Measurements from ENCODE around the gene PRR9. TPM values are rescaled to one million over a fixed set of nuclear protein-coding genes. Genes with fewer than 3 reads are reported as not detected.

PRR9 gene
- total RNA-seq, 2 donors from 2014 or later: not detected

DNA sequence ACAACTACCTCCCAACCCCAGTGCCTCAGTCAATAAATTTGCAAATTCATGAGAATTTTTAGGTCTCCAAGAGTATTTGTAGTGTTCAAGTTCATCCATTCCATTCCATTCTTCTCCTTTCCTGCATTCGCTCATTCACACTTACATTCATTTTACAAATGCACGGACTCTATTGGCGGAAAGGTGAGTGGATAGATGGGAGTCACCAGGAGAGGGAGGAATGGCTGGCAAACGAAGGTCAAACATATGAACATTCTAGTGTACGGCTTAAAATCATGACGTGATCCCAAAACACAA is 44.6 kb downstream of the PRR9 start:
- H3K36me3 ChIP-seq: no peaks in the 10 kb centered on the region
- H3K4me1 ChIP-seq: no peaks in the 10 kb centered on the region
- DNase-seq: no peak
- TF ChIP-seq, protein P1, sequence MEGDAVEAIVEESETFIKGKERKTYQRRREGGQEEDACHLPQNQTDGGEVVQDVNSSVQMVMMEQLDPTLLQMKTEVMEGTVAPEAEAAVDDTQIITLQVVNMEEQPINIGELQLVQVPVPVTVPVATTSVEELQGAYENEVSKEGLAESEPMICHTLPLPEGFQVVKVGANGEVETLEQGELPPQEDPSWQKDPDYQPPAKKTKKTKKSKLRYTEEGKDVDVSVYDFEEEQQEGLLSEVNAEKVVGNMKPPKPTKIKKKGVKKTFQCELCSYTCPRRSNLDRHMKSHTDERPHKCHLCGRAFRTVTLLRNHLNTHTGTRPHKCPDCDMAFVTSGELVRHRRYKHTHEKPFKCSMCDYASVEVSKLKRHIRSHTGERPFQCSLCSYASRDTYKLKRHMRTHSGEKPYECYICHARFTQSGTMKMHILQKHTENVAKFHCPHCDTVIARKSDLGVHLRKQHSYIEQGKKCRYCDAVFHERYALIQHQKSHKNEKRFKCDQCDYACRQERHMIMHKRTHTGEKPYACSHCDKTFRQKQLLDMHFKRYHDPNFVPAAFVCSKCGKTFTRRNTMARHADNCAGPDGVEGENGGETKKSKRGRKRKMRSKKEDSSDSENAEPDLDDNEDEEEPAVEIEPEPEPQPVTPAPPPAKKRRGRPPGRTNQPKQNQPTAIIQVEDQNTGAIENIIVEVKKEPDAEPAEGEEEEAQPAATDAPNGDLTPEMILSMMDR (IDR thresholded peaks at IDR 0.05): no peak
- no peak overlapping the region for H3K9ac ChIP-seq (ENCODE audit: low read depth in 2 of 2, low read length in 2 of 2)
- H3K27me3 ChIP-seq: peaks cover 32% of the 10 kb centered on the region
- no peak overlapping the region for H3K27ac ChIP-seq
- H3K9me3 ChIP-seq: no peaks in the 10 kb centered on the region
- intact Hi-C loops (cut with DNase I): no loop called here
- H3K4me3 ChIP-seq: no peak overlapping the region

DNA sequence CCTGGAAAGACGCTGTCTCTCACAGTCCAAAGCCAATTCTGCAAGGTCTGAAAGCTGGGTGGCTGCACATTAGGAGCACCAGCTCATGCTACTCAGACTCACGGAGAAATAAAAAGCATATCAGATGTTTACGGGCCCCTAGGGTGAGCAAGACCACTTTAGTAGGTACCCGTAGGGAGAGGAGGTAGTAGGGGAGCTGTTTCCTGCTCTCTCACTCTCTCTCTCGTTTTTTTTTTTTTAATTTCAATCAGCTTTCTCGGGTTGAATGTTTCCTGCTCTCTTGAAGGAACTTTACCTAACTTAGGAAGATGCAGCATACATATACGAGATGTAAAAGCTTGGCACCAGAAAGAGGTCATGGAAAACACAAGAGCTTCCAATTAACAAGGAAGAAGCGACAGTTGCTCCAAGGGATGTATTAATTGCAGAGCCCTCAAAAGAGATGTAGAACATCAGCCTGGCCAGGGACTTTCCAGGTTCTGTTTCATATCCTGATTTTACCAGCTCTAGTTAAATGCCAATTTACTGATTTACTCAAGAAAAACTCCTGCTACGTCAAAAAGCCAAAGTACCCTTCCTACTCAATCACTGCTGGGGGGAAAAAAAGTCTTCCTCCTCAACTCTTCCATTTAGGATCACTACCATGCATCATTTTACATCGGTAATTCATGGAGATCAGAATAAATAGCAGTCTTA is 45.2 kb downstream of the PRR9 start:
- TF ChIP-seq, protein P1 (IDR thresholded peaks at IDR 0.05): no peak
- Histone ChIP-seq H3K27ac (no peak overlapping the region), H3K36me3 (no peaks in the 10 kb centered on the region), H3K27me3 (peaks cover 35% of the 10 kb centered on the region), H3K4me3 (no peak overlapping the region), H3K9ac (ENCODE audit: low read depth in 2 of 2, low read length in 2 of 2) (no peak overlapping the region), H3K9me3 (no peaks in the 10 kb centered on the region), H3K4me1 (no peaks in the 10 kb centered on the region)
- intact Hi-C loops (cut with DNase I): no loop called here
- DNase-seq: no peak

DNA sequence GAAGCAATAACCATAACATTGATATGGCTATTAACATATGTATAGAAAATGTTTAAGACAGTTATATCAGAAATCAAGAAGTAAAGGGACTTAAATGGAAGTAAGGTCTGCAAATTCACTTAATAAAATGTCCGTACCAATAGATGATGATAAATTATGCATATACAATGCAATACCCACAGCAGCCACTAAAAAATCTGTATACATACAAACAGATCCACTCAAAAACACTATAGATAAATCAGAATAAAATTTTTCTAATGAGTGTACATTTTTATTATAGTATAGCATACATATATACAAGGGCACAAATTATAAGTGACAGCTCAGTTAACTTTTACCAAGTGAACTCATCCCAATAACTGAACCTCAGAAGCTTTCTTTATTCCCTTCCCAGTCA is 48.1 kb downstream of the PRR9 start:
- Histone ChIP-seq H3K4me3 (no peak overlapping the region), H3K9me3 (no peaks in the 10 kb centered on the region), H3K36me3 (no peaks in the 10 kb centered on the region), H3K27ac (no peak overlapping the region), H3K4me1 (no peaks in the 10 kb centered on the region), H3K27me3 (peaks cover 30% of the 10 kb centered on the region), H3K9ac (ENCODE audit: low read depth in 2 of 2, low read length in 2 of 2) (no peak overlapping the region)
- DNase-seq: no peak
- intact Hi-C loops (cut with DNase I): no loop called here
- TF ChIP-seq, protein P1 (IDR thresholded peaks at IDR 0.05): no peak

Other genes with a start within 250 kb of the PRR9 start
- gene SPRR4, start 246.9 kb upstream of the PRR9 start, total RNA-seq: not detected
- gene SPRR1A, start 233.5 kb upstream of the PRR9 start, total RNA-seq: not detected
- not detected for gene SPRR3, start 215.8 kb upstream of the PRR9 start, total RNA-seq
- gene SPRR1B, start 186.4 kb upstream of the PRR9 start, total RNA-seq: not detected
- gene SPRR2D, start 176.5 kb upstream of the PRR9 start, total RNA-seq: not detected
- gene SPRR2A, start 160.1 kb upstream of the PRR9 start, total RNA-seq: not detected
- gene SPRR2B, start 146.0 kb upstream of the PRR9 start, total RNA-seq: not detected
- not detected for gene SPRR2E, start 123.1 kb upstream of the PRR9 start, total RNA-seq
- gene SPRR2F, start 104.1 kb upstream of the PRR9 start, total RNA-seq: not detected
- not detected for gene SPRR2G, start 66.7 kb upstream of the PRR9 start, total RNA-seq
- gene LELP1, start 14.2 kb upstream of the PRR9 start, total RNA-seq: not detected
- not detected for gene LORICRIN, start 42.1 kb downstream of the PRR9 start, total RNA-seq
- not detected for gene PGLYRP3, start 95.4 kb downstream of the PRR9 start, total RNA-seq
- not detected for gene PGLYRP4, start 131.3 kb downstream of the PRR9 start, total RNA-seq
- gene S100A9, start 140.3 kb downstream of the PRR9 start, total RNA-seq: 10 to 100 TPM; 16.3 to 34.9 TPM
- gene S100A12, start 158.0 kb downstream of the PRR9 start, total RNA-seq: not detected
- gene S100A8, start 173.5 kb downstream of the PRR9 start, total RNA-seq: 1 to 10 TPM in 1 of 2 donors, under 1 TPM in 1; 0.79 to 6.9 TPM
- not detected for gene S100A7A, start 198.9 kb downstream of the PRR9 start, total RNA-seq
- not detected for gene S100A7, start 243.1 kb downstream of the PRR9 start, total RNA-seq

Measured in colonic mucosa (tissue), 4 donors.